Measurements from ENCODE around the gene ATP5PF. TPM values are rescaled to one million over a fixed set of nuclear protein-coding genes. Genes with fewer than 3 reads are reported as not detected.

The ATP5PF gene
- total RNA-seq, 2 experiments from 2014 or later: 70.6 to 164 TPM

DNA sequence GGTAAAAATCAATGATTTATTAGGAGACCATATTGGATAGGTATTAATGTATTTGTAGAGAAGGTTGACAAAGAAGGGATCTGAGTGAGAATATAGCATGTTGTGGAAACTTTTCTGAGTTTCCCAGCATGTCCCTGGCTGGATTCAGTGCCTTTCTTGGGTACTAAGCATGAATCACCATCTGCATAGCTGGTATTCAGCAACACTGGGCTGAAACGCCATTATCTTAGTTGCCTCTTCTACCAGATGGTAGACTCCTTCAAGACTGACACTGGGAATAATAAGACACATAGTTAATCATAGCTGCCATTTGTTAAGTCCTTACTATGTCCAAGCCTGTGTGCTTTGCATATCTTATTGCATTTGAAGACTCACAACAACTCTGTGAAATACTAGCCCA, 45.5 kb downstream of the ATP5PF start:
- no peak for DNase-seq (ENCODE audit: low spot score)
- H3K4me2 ChIP-seq (ENCODE audit: low read length): no peak overlapping the region
- H3K9me2 ChIP-seq (ENCODE audit: insufficient read depth, low read length): no peaks in the 10 kb centered on the region
- no peak overlapping the region for H2AFZ ChIP-seq (ENCODE audit: low read length)
- H3K36me3 ChIP-seq (ENCODE audit: insufficient read depth, low read length): no peaks in the 10 kb centered on the region
- no peak for TF ChIP-seq EZH2phosphoT487 (IDR thresholded peaks at IDR 0.05; ENCODE audit: borderline replicate concordance, low read depth, low read length)
- TF ChIP-seq, protein P1, sequence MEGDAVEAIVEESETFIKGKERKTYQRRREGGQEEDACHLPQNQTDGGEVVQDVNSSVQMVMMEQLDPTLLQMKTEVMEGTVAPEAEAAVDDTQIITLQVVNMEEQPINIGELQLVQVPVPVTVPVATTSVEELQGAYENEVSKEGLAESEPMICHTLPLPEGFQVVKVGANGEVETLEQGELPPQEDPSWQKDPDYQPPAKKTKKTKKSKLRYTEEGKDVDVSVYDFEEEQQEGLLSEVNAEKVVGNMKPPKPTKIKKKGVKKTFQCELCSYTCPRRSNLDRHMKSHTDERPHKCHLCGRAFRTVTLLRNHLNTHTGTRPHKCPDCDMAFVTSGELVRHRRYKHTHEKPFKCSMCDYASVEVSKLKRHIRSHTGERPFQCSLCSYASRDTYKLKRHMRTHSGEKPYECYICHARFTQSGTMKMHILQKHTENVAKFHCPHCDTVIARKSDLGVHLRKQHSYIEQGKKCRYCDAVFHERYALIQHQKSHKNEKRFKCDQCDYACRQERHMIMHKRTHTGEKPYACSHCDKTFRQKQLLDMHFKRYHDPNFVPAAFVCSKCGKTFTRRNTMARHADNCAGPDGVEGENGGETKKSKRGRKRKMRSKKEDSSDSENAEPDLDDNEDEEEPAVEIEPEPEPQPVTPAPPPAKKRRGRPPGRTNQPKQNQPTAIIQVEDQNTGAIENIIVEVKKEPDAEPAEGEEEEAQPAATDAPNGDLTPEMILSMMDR (conservative IDR thresholded peaks at IDR 0.05; ENCODE audit: low read length): no peak
- BruUV-seq (replicated peaks): no TSS peak
- H3K4me3 ChIP-seq (ENCODE audit: low read depth, low read length, poor library complexity, severe bottlenecking): no peak overlapping the region
- no peaks in the 10 kb centered on the region for H3K4me1 ChIP-seq (ENCODE audit: insufficient read depth, low read length, poor library complexity, severe bottlenecking)
- POLR2A ChIA-PET: interaction anchor here (1.4 kb wide), 1 partner anchor 9 kb away, joined by 3 read pairs; no protein-coding TSS in a partner anchor
- intact Hi-C loops (cut with micrococcal nuclease; ENCODE audit: unreplicated experiment): loop anchor here (5.0 kb wide), 1 partner anchor 52 kb away; the partner anchor contains the start of gene JAM2
- CTCF ChIA-PET (ENCODE audit: unreplicated experiment): no interaction called here
- no peaks in the 10 kb centered on the region for H3K9me3 ChIP-seq (ENCODE audit: low read length)
- no peak overlapping the region for H3K27ac ChIP-seq (ENCODE audit: low read depth, low read length, poor library complexity, severe bottlenecking)
- H3K79me2 ChIP-seq (ENCODE audit: insufficient read depth, low read depth, low read length): no peaks in the 10 kb centered on the region
- H4K20me1 ChIP-seq (ENCODE audit: insufficient read depth, low read length): no peaks in the 10 kb centered on the region

DNA sequence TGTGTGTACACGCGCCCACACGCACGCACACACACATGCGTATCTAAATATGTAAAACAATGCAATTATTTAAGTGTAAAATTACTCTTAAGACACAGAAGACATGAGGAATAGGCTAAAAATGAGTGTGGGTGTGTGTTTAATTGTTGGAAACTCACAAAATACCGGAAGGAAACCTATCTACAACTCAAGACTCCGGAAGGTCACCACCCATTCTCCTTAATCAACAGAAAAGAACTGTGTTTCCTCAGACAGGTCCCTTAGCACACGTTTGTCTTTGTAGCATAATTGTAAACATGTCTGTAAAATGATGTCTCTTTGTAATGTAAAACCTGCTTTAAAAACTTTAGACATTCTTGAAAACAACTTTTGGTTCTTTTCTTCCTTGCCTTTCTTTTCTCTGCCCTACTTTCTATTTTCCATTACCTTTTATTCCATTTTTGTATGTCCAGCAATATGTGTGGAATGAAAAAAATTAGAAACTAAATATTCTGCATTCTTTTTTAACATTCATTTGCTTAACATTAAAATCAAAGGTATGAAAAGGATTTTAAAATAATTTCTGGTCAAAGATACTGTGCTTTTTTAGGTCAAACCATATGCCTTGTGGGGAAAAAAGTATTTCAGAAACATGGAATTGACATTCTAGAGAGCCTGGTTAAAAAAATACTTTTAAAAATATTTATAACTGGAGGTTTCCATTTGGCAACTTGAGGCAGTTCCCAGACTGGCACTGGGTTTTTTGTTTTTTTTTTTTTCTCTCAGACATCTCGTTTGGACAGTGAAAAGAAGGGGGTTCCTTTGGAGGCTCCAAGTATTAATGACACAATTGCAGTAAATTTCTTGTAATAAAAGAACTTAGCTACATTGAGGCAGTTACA, 46.2 kb downstream of the ATP5PF start:
- Histone ChIP-seq H3K4me3 (ENCODE audit: low read depth, low read length, poor library complexity, severe bottlenecking) (no peak overlapping the region), H4K20me1 (ENCODE audit: insufficient read depth, low read length) (no peaks in the 10 kb centered on the region), H2AFZ (ENCODE audit: low read length) (no peak overlapping the region), H3K36me3 (ENCODE audit: insufficient read depth, low read length) (no peaks in the 10 kb centered on the region), H3K4me1 (ENCODE audit: insufficient read depth, low read length, poor library complexity, severe bottlenecking) (no peaks in the 10 kb centered on the region), H3K9me2 (ENCODE audit: insufficient read depth, low read length) (no peaks in the 10 kb centered on the region), H3K79me2 (ENCODE audit: insufficient read depth, low read depth, low read length) (no peaks in the 10 kb centered on the region), H3K27ac (ENCODE audit: low read depth, low read length, poor library complexity, severe bottlenecking) (no peak overlapping the region), H3K4me2 (ENCODE audit: low read length) (no peak overlapping the region), H3K9me3 (ENCODE audit: low read length) (no peaks in the 10 kb centered on the region)
- ChIA-PET POLR2A (interaction anchor here (1.4 kb wide), 1 partner anchor 9 kb away, joined by 3 read pairs; no protein-coding TSS in a partner anchor), CTCF (ENCODE audit: unreplicated experiment) (no interaction called here)
- TF ChIP-seq, protein P1 (conservative IDR thresholded peaks at IDR 0.05; ENCODE audit: low read length): no peak
- TF ChIP-seq EZH2phosphoT487 (IDR thresholded peaks at IDR 0.05; ENCODE audit: borderline replicate concordance, low read depth, low read length): no peak
- BruUV-seq (replicated peaks): no TSS peak
- no peak for DNase-seq (ENCODE audit: low spot score)
- intact Hi-C loops (cut with micrococcal nuclease; ENCODE audit: unreplicated experiment): loop anchor here (5.0 kb wide), 1 partner anchor 51 kb away; the partner anchor contains the start of gene JAM2

DNA sequence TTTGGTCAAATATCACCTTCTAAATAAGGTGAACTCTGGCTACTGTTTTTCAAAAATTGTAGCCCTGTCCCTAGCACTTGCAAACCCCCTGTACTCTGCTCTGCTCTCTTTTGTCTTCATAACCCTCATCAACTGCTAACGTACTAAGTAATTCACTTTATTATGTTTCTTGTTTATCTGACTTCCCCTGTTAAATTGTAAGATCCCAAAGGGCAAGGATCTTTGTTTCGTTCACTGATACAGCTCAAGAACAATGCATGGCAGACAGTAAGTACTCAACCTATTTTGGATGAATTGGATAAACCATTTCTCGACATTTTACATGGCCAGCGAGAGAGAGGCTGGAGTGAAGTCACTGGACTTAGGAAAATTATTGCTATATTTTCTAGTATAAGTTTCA, 46.9 kb downstream of the ATP5PF start:
- intact Hi-C loops (cut with micrococcal nuclease; ENCODE audit: unreplicated experiment): loop anchor here (5.0 kb wide), 1 partner anchor 50 kb away; the partner anchor contains the start of gene JAM2
- no peaks in the 10 kb centered on the region for H3K9me3 ChIP-seq (ENCODE audit: low read length)
- H3K4me3 ChIP-seq (ENCODE audit: low read depth, low read length, poor library complexity, severe bottlenecking): no peak overlapping the region
- no peaks in the 10 kb centered on the region for H3K79me2 ChIP-seq (ENCODE audit: insufficient read depth, low read depth, low read length)
- no TSS peak for BruUV-seq (replicated peaks)
- no peak overlapping the region for H3K27ac ChIP-seq (ENCODE audit: low read depth, low read length, poor library complexity, severe bottlenecking)
- TF ChIP-seq, protein P1 (conservative IDR thresholded peaks at IDR 0.05; ENCODE audit: low read length): no peak
- TF ChIP-seq EZH2phosphoT487 (IDR thresholded peaks at IDR 0.05; ENCODE audit: borderline replicate concordance, low read depth, low read length): no peak
- H4K20me1 ChIP-seq (ENCODE audit: insufficient read depth, low read length): no peaks in the 10 kb centered on the region
- no peaks in the 10 kb centered on the region for H3K36me3 ChIP-seq (ENCODE audit: insufficient read depth, low read length)
- DNase-seq (ENCODE audit: low spot score): no peak
- CTCF ChIA-PET (ENCODE audit: unreplicated experiment): no interaction called here
- H3K4me2 ChIP-seq (ENCODE audit: low read length): no peak overlapping the region
- no peak overlapping the region for H2AFZ ChIP-seq (ENCODE audit: low read length)
- no peaks in the 10 kb centered on the region for H3K4me1 ChIP-seq (ENCODE audit: insufficient read depth, low read length, poor library complexity, severe bottlenecking)
- H3K9me2 ChIP-seq (ENCODE audit: insufficient read depth, low read length): no peaks in the 10 kb centered on the region
- POLR2A ChIA-PET: no interaction called here
